GM19099 (cell line): ENCODE measurements around the gene NFAM1.

Source experiments
- POLR2A ChIP-seq: IDR thresholded peaks from 3 replicates; pipeline ENCODE4 v1.6.1; 2011; ENCODE audit warnings: low read depth; ENCODE audit not compliant: insufficient read length; ENCODE audit errors: extremely low read depth

NFAM1 gene

DNA sequence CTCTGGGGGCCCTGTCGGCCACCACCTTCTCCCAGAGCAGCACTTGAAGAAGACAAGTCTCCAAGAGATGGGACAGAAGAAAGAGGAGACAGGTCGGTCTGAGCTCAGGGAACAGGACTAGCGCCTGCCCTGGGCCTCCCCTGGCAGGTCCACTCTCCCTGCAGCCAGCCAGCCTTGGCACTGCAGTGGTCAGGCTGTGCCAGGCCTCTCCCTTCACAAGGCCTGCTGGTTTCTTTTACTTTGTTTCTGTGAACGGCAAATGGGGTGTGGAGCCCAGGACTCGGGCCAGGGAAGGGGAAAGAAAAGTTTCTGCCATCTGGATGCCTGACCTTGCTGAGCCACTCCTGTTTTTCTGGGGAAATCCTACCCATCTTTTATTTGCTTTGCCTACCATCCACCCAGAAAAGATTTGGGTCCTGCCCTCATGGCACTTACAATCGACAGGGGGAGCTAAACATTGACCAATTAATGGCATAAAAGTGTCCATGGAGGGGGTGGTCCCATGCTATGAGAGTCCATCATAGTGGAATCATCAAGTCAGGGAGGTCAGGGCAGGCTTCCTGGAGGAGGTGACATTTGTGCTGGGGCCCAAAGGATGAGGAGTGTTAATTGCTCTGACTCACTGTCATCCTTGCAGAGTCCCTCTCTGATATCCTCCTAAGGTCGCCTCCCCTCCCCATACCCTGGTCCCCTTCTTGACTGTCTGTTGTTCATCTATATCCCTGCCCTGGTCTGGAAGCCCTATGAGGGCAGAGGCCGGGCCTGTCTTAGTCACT, 65.2 kb downstream of the NFAM1 start:
- no peak for TF ChIP-seq POLR2A

- TF ChIP-seq POLR2A: no peak
Observed at GRCh38 chr22:42365942-42366695, 66.1 kb downstream of the NFAM1 start.

GRCh38 chr22:42365111-42365865, 66.9 kb downstream of the NFAM1 start:
- no peak for TF ChIP-seq POLR2A

DNA sequence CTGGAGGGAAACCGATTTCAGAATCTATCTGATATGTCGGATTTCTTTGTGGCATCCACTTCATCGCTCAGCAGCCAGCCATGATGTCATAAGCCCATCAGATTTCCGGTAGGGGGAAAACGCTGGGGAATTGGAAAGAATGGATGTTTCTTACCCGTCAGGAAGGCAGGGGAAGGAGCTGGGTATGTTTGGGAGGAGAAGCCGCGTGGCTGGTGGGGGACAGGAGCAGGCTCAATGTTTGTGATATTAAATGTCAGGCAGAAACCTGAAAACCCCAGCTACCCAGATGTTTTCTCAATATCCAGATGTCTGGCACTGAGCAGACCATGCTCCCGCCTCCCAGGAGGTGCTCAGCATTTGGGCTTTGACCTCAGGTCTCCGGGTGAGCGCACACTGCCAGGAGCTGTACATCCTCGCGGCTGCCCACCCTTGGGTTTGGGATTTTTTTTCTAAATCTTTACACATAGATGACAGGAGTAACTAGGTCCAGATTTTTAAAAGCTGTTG, 67.5 kb downstream of the NFAM1 start:
- no peak for TF ChIP-seq POLR2A

DNA sequence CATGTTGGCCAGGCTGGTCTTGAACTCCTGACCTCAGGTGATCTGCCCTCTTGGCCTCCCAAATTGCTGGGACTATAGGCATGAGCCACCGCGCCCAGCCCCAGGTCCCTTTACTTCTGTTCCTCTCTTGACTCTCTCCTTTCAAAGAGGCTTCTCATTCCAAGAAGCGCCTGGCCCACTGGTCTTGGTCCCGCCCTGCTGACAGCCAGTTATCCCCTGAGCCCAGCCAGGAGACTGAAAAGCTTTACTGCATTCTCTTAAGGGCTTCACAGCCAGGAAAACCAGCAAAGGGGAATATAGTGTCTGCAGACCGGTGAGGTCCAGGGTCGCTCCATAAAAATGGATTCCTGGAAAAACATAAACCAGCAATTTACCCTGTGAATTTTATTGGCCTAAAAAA, 68.3 kb downstream of the NFAM1 start:
- TF ChIP-seq POLR2A: no peak

GRCh38 chr22:42361523-42361922, 70.7 kb downstream of the NFAM1 start:
- no peak for TF ChIP-seq POLR2A

DNA sequence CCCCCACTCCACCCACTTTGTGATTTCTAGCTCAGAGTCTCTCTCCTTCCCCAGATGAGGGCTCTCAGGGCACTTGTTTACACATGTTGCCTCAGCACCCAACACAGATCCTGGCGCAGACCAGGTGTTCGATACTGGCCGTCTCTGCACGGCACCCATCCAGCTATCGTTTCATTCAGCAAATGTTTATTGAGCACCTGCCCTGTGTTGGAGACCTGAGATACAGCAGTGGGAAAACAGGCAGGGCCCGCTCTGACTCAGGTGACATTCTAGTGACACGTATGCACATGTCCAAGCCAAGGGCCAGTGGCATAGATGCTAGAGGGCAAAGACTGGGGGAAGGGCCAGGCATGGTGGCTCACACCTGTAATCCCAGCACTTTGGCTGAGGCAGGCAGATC, 71.9 kb downstream of the NFAM1 start:
- TF ChIP-seq POLR2A: no peak

- TF ChIP-seq POLR2A: no peak
Observed at GRCh38 chr22:42358643-42359558, 73.3 kb downstream of the NFAM1 start.

- no peak for TF ChIP-seq POLR2A
Observed at GRCh38 chr22:42357634-42358296, 74.4 kb downstream of the NFAM1 start.

DNA sequence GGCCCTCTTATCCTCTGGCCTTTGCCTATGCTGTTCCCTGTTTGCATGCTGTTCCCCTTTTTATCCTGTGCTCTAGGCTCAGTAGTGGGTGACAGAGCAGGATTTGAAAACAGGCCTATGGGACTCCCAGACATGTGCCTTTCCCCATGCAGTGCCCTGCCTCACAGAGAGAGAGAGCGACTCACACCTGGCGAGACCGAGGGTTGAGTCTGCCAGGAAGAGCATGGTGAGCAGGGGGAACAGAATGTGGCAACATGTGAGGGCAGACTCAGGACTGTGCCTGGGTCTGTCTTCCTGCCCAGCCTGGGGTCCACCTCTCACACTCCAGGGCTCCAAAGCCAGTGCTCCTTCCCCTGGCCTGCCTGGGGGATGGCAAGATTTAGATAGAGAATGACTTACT, 75.0 kb downstream of the NFAM1 start:
- TF ChIP-seq POLR2A: no peak

GRCh38 chr22:42356533-42356932, 75.7 kb downstream of the NFAM1 start:
- no peak for TF ChIP-seq POLR2A

GRCh38 chr22:42353883-42354727, 78.1 kb downstream of the NFAM1 start:
- TF ChIP-seq POLR2A: no peak

DNA sequence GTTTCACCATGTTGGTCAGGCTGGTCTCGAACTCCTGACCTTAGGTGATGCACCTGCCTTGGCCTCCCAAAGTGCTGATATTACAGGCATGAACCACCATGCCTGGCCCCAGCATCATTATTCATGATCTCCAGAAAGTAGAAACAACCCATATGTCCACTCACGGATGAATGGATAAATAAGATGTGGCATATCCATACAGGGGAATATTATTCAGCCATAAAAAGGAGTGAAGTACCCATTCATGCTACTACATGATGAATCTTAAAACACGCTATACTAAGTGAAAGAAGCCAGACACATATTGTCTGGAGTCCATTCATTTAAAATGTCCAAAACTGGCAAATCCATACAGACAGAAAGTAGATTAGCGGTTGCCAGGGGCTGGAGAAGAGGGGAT, 81.8 kb downstream of the NFAM1 start:
- TF ChIP-seq POLR2A: no peak
